Anterior cingulate cortex (tissue), 58 donors: ENCODE measurements around the gene DIAPH3.

Experiments used
- DNase-seq, 58 donors: peaks; one replicate each; lab custom pipeline; 2025; lab: John Stamatoyannopoulos, UW

DIAPH3 gene

GRCh38 chr13:59689057-59689456, 474.7 kb downstream of the DIAPH3 start:
- DNase-seq = no peak

- DNase-seq = no peak
Observed at GRCh38 chr13:59686798-59687394, 476.8 kb downstream of the DIAPH3 start.

GRCh38 chr13:59684105-59684504, 479.6 kb downstream of the DIAPH3 start:
- DNase-seq = no peak

GRCh38 chr13:59681636-59682311, 482.0 kb downstream of the DIAPH3 start:
- DNase-seq = no peak

GRCh38 chr13:59680429-59681024, 483.2 kb downstream of the DIAPH3 start:
- DNase-seq = no peak

- DNase-seq = no peak
Observed at GRCh38 chr13:59679254-59679653, 484.5 kb downstream of the DIAPH3 start.

- peak in 2 of 58 donors; percentile 8 to 11 for DNase-seq
Observed at GRCh38 chr13:59677966-59678814, 485.5 kb downstream of the DIAPH3 start.

GRCh38 chr13:59677430-59677829, 486.3 kb downstream of the DIAPH3 start:
- DNase-seq = no peak

GRCh38 chr13:59674616-59675015, 489.1 kb downstream of the DIAPH3 start:
- DNase-seq = no peak

- DNase-seq = no peak
Observed at GRCh38 chr13:59673286-59673685, 490.4 kb downstream of the DIAPH3 start.

GRCh38 chr13:59672445-59672844, 491.3 kb downstream of the DIAPH3 start:
- DNase-seq = no peak

GRCh38 chr13:59671881-59672280, 491.8 kb downstream of the DIAPH3 start:
- no peak for DNase-seq

GRCh38 chr13:59666504-59666903, 497.2 kb downstream of the DIAPH3 start:
- peak in 1 of 58 donors; percentile 20 for DNase-seq

- DNase-seq = no peak
Observed at GRCh38 chr13:59665732-59666131, 498.0 kb downstream of the DIAPH3 start.

- DNase-seq = no peak
Observed at GRCh38 chr13:59665184-59665583, 498.5 kb downstream of the DIAPH3 start.

- DNase-seq = no peak
Observed at GRCh38 chr13:59664586-59664985, 499.1 kb downstream of the DIAPH3 start.

GRCh38 chr13:59663707-59664106, 500.0 kb downstream of the DIAPH3 start:
- no peak for DNase-seq

GRCh38 chr13:59660582-59660981, 503.1 kb downstream of the DIAPH3 start:
- DNase-seq = no peak

GRCh38 chr13:59659981-59660380, 503.7 kb downstream of the DIAPH3 start:
- DNase-seq = no peak

- no peak for DNase-seq
Observed at GRCh38 chr13:59658738-59659330, 504.9 kb downstream of the DIAPH3 start.
